GM10266 (cell line): ENCODE results near the gene CLCN5.

Experiments used
- DNase-seq: peaks from one replicate; pipeline ENCODE4 v3.0.0; 2012; ENCODE audit errors: extremely low spot score
- CTCF ChIP-seq: IDR thresholded peaks from 2 replicates; pipeline ENCODE4 v1.5.1; 2012; ENCODE audit warnings: mild to moderate bottlenecking, low read depth; ENCODE audit not compliant: control insufficient read depth, insufficient read depth; ENCODE audit errors: missing control alignments

Gene CLCN5

GRCh38 chrX:50107470-50107869 lies 185.1 kb downstream of the CLCN5 start:
- no peak for DNase-seq
- no peak for TF ChIP-seq CTCF

- DNase-seq: no peak
- no peak for TF ChIP-seq CTCF
Observed at GRCh38 chrX:50108264-50108663, 185.9 kb downstream of the CLCN5 start.

GRCh38 chrX:50111742-50112141 lies 189.3 kb downstream of the CLCN5 start:
- no peak for DNase-seq
- TF ChIP-seq CTCF: no peak

GRCh38 chrX:50114113-50114512 lies 191.7 kb downstream of the CLCN5 start:
- DNase-seq: no peak

GRCh38 chrX:50115973-50116372 lies 193.6 kb downstream of the CLCN5 start:
- DNase-seq: no peak
- TF ChIP-seq CTCF: no peak

More at GRCh38 chrX:50114113-50114512, 191.7 kb downstream of the CLCN5 start:
- no peak for TF ChIP-seq CTCF

GRCh38 chrX:50117476-50117875 lies 195.1 kb downstream of the CLCN5 start:
- TF ChIP-seq CTCF: no peak
- no peak for DNase-seq

GRCh38 chrX:50125480-50125879 lies 203.1 kb downstream of the CLCN5 start:
- no peak for TF ChIP-seq CTCF

More at GRCh38 chrX:50125480-50125879, 203.1 kb downstream of the CLCN5 start:
- DNase-seq: no peak
